ENCODE measurements around the gene TMOD1.

The TMOD1 gene

GRCh38 chr9:97534185-97534584 is 32.7 kb downstream of the TMOD1 start (continued):
- no peak for TF ChIP-seq PATZ1 (CRISPR knock-in tag; IDR thresholded peaks at IDR 0.05; ENCODE audit: borderline replicate concordance)
- no peak for TF ChIP-seq PPARA (CRISPR knock-in tag; IDR thresholded peaks at IDR 0.05; ENCODE audit: borderline replicate concordance)
- no peak for TF ChIP-seq OSR1 (CRISPR knock-in tag; IDR thresholded peaks at IDR 0.05)
- TF ChIP-seq SNAI2 (CRISPR knock-in tag; IDR thresholded peaks at IDR 0.05) = no peak

- ATAC-seq = no peak
- TF ChIP-seq ZC3H10 (CRISPR knock-in tag; IDR thresholded peaks at IDR 0.05) (no peak), CSRNP3 (CRISPR knock-in tag; IDR thresholded peaks at IDR 0.05) (no peak), TOX (CRISPR knock-in tag; IDR thresholded peaks at IDR 0.05; ENCODE audit: borderline replicate concordance) (no peak), SNAI2 (CRISPR knock-in tag; IDR thresholded peaks at IDR 0.05) (no peak), TSHZ2 (CRISPR knock-in tag; IDR thresholded peaks at IDR 0.05) (no peak), CSDC2 (CRISPR knock-in tag; IDR thresholded peaks at IDR 0.05) (no peak), ZFP3 (CRISPR knock-in tag; IDR thresholded peaks at IDR 0.05) (no peak), BACH2 (CRISPR knock-in tag; IDR thresholded peaks at IDR 0.05; ENCODE audit: borderline replicate concordance) (no peak), ESRRG (CRISPR knock-in tag; IDR thresholded peaks at IDR 0.05) (no peak), OSR1 (CRISPR knock-in tag; IDR thresholded peaks at IDR 0.05) (no peak), PATZ1 (CRISPR knock-in tag; IDR thresholded peaks at IDR 0.05; ENCODE audit: borderline replicate concordance) (no peak), TCF4 (CRISPR knock-in tag; IDR thresholded peaks at IDR 0.05; ENCODE audit: borderline replicate concordance) (no peak), ISL1 (CRISPR knock-in tag; IDR thresholded peaks at IDR 0.05) (no peak), ARNTL (CRISPR knock-in tag; IDR thresholded peaks at IDR 0.05; ENCODE audit: borderline replicate concordance, low read depth) (no peak), CREB5 (CRISPR knock-in tag; IDR thresholded peaks at IDR 0.05; ENCODE audit: low read depth) (no peak), POU6F1 (CRISPR knock-in tag; IDR thresholded peaks at IDR 0.05; ENCODE audit: borderline replicate concordance, low read depth) (no peak), ZNF8 (CRISPR knock-in tag; IDR thresholded peaks at IDR 0.05) (no peak), RARB (CRISPR knock-in tag; IDR thresholded peaks at IDR 0.05) (no peak), ZNF70 (CRISPR knock-in tag; IDR thresholded peaks at IDR 0.05) (no peak)
Measured at GRCh38 chr9:97534961-97535594, 33.6 kb downstream of the TMOD1 start.

All from SK-N-SH treated with all-trans-retinoic acid at 6 μM for 48 hours (cell line).